Suprapubic skin (tissue), 4 donors: Measurements from ENCODE around the gene SDHA.
"Not testable (repeated sequence)": the region's sequence is repeated elsewhere in the genome, so short reads cannot be mapped to it uniquely, and the experiment has no call there.

Source experiments
- CTCF ChIP-seq, 2 donors: fragments of 200-600 bp in 1 of 2; fragments of 450-650 bp in 1 of 2; sonication (generic) in 1 of 2; IDR thresholded peaks; one replicate each; pipeline ENCODE4 v1.5.1; 2016 to 2019; ENCODE audit warnings: antibody characterized with exemption in 2 of 2, mild to moderate bottlenecking in 1 of 2, moderate library complexity in 1 of 2
- POLR2A ChIP-seq, 2 donors: fragments of 450-650 bp; IDR thresholded peaks; one replicate each; pipeline ENCODE4 v1.6.1; 2017; ENCODE audit warnings: antibody characterized with exemption in 2 of 2, mild to moderate bottlenecking in 2 of 2, moderate library complexity in 2 of 2
- POLR2AphosphoS5 ChIP-seq, 3 donors: sonication (generic); formaldehyde crosslinking; IDR thresholded peaks; one replicate each; pipeline ENCODE4 v1.6.1; 2017; ENCODE audit warnings: antibody characterized with exemption in 3 of 3

DNA sequence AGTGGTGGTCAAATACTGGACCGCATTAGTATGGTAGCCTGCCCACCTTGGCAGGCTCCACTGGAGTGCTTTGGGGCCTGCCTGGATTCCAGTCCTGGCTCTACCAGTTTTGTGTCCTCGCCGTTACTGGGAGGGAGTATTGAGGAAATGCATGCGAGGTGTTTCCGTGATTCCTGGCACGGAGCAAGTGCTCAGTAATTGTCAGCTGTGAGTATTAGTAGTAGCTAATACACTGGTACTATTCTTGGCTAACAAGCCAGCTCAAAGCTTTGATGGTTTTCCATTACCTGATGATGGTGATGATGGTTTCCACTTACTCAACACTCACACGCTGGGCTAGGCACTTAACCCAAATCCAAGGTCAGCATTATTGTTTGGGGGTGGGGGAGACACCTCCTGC is 56.2 kb downstream of the SDHA start:
- not testable (repeated sequence) for TF ChIP-seq POLR2AphosphoS5, POLR2A, CTCF (IDR thresholded peaks at IDR 0.05)
